AG04450 (cell line): ENCODE results near the gene MYLK. TPM values are rescaled to one million over a fixed set of nuclear protein-coding genes. Genes with fewer than 3 reads are reported as not detected.
A peak's percentile ranks its signal among the peaks of the same experiment; 100 is the strongest.

ENCODE experiments used
- CTCF ChIA-PET: fragments of 300-600, 350-600 bp; formaldehyde crosslinking; extraction: SDS; loops from one replicate; lab custom pipeline; 2022; ENCODE audit warnings: antibody characterized with exemption, inconsistent platforms; lab: Charles Lee
- POLR2A ChIA-PET: fragments of 350-600 bp; formaldehyde crosslinking; extraction: SDS; loops from one replicate; lab custom pipeline; 2021; ENCODE audit warnings: antibody characterized with exemption, inconsistent platforms; lab: Yijun Ruan, JAX
- DNase-seq: peaks from one replicate; pipeline ENCODE4 v3.0.0-alpha.2; 2011; ENCODE audit warnings: low read depth, low spot score
- H3K27ac ChIP-seq: one replicate; pipeline ENCODE4 v1.5.1; 2012; ENCODE audit warnings: low read depth, low read length, control low read depth
- H3K27me3 ChIP-seq: one replicate; pipeline ENCODE4 v1.6.0; 2012; ENCODE audit warnings: low read length; ENCODE audit not compliant: control insufficient read depth, insufficient read depth
- H3K4me3 ChIP-seq: 2 replicates; pipeline ENCODE4 v1.5.1; 2011; ENCODE audit warnings: mild to moderate bottlenecking, low read depth, low read length, control low read depth
- H3K9me3 ChIP-seq: 2 replicates; pipeline ENCODE4 v1.5.1; 2012; ENCODE audit warnings: low read length; ENCODE audit not compliant: control insufficient read depth, insufficient read depth
- CTCF ChIP-seq: IDR thresholded peaks from 2 replicates; pipeline ENCODE4 v1.5.1; 2011; ENCODE audit warnings: low read depth, low read length, control low read depth, inconsistent platforms
- polyA plus RNA-seq: library from polyadenylated mRNA; depleted of rRNA; stranded (reverse); fragments of >200 nt; gene quantifications from 2 replicates; pipeline ENCODE4 v1.2.3, GENCODE V29; 2011

Gene MYLK
- polyA plus RNA-seq, 1 experiment: 1,320 TPM

DNA sequence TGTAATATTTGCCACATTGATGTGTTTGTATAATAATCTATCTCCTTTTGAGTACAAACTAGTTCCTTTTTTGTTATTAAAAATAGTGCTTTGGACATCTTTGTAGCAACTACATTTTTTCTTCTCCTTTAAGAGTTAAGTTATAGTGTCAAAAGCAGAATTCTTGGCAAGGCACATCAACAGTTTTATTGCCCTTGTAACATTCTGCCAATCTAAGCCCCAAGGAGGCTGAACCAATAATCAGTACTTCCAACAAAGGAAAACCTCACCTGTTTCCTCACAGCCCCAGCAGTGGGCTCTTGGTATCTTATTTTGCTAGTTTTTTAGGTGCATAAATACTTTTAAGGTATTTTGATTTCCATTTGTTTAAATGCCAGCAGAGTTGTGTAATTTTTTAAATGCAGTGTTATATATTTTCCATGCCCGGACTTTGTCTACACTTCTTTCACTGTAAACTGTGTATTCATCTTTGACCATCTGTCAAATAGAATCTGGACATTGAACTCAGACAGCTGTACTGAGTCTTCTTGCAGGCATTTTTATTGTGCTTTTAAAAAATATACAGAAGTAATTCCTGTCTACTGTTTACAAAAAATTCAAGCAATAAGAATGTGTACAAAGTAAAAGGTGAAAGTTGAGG lies 101.0 kb downstream of the MYLK start:
- H3K4me3 ChIP-seq: no peak overlapping the region
- DNase-seq: no peak
- TF ChIP-seq CTCF: no peak
- no peaks in the 10 kb centered on the region for H3K27me3 ChIP-seq
- H3K9me3 ChIP-seq: no peaks in the 10 kb centered on the region
- CTCF ChIA-PET: no interaction called here
- H3K27ac ChIP-seq: no peak overlapping the region
- POLR2A ChIA-PET: interaction anchor here (0.6 to 3.4 kb wide), 4 partner anchors 8 to 49 kb away, joined by 4 to 23 read pairs (median 12); no protein-coding TSS in a partner anchor

- ChIA-PET CTCF (no interaction called here), POLR2A (interaction anchor here (0.6 to 3.4 kb wide), 5 partner anchors 8 to 50 kb away, joined by 4 to 23 read pairs (median 8); no protein-coding TSS in a partner anchor)
- Histone ChIP-seq H3K27ac (peak overlapping the region; percentile 13), H3K27me3 (no peaks in the 10 kb centered on the region), H3K9me3 (no peaks in the 10 kb centered on the region), H3K4me3 (no peak overlapping the region)
- no peak for TF ChIP-seq CTCF
- DNase-seq: no peak
Measured at GRCh38 chr3:123782488-123782887, 101.6 kb downstream of the MYLK start.

DNA sequence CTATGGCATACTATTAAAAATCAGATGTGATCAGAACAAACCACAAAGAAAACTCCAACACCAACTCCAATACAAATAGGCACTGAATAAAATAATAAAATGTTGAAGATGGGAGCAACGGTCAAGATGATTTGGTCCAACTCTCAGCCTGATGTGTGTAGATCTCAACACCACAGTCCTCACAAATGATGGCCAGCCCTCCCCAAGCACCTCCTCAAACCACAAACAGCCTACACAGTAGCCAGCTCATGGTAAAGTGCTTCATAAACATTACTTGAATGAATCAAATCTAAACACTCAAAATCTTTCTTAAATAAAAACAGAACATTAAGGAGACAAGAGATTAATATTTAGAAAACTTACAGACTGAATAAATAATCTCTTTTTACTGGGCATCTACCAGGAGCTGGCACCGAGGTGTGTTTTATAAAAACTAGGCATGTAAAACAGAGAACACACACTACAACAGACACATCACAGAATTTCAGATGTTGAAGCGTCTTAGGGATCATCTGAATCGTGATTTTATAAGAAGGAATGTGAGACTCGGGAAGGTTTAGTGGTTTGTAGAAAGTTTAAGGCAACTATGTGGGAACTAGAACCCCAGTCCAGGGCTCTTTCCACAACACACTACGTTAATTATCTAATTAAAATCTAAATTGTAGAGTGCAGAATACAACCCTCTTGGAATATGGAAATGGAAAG lies 102.4 kb downstream of the MYLK start:
- no peaks in the 10 kb centered on the region for H3K9me3 ChIP-seq
- POLR2A ChIA-PET: interaction anchor here (1.0 to 3.4 kb wide), 4 partner anchors 8 to 49 kb away, joined by 6 to 23 read pairs (median 14); no protein-coding TSS in a partner anchor
- no peaks in the 10 kb centered on the region for H3K27me3 ChIP-seq
- peak; percentile 52 for DNase-seq
- no peak for TF ChIP-seq CTCF
- H3K4me3 ChIP-seq: no peak overlapping the region
- CTCF ChIA-PET: no interaction called here
- peak overlapping the region; percentile 40 for H3K27ac ChIP-seq

GRCh38 chr3:123781138-123781537 lies 103.0 kb downstream of the MYLK start:
- Histone ChIP-seq H3K9me3 (no peaks in the 10 kb centered on the region), H3K27me3 (no peaks in the 10 kb centered on the region), H3K4me3 (no peak overlapping the region), H3K27ac (peak overlapping the region; percentile 58)
- ChIA-PET POLR2A (interaction anchor here (2.0 to 3.4 kb wide), 3 partner anchors 10 to 48 kb away, joined by 8 to 23 read pairs (median 19); no protein-coding TSS in a partner anchor), CTCF (no interaction called here)
- no peak for DNase-seq
- no peak for TF ChIP-seq CTCF

DNA sequence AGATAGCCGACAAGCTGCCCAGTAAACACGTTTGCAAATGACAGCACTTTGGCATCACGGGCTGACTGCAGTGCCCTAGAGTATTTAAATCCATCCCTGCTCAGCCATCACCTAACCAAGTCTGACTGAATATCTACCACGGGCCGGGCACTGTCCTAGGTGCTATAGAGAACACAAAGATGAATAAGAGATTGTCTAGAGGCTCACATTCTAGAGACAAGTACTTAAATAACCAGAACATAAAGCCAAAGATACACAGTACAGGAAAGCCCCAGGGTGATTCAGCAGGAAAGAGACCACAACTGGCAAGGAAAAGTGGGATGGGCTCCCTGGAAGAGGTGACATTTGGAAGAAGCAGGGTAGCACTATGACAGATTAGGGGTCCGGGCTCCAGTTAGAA lies 103.5 kb downstream of the MYLK start:
- ChIA-PET CTCF (no interaction called here), POLR2A (interaction anchor here (2.0 kb wide), 1 partner anchor 48 kb away, joined by 8 read pairs; no protein-coding TSS in a partner anchor)
- Histone ChIP-seq H3K9me3 (no peaks in the 10 kb centered on the region), H3K27ac (peak overlapping the region; percentile 58), H3K27me3 (no peaks in the 10 kb centered on the region), H3K4me3 (no peak overlapping the region)
- no peak for TF ChIP-seq CTCF
- no peak for DNase-seq
